ENCODE results near the gene ZNF408. TPM values are rescaled to one million over a fixed set of nuclear protein-coding genes. Genes with fewer than 3 reads are reported as not detected.

Gene ZNF408
- total RNA-seq, 4 donors from 2014 or later = 5.2 to 15.1 (median 13.5) TPM

- Histone ChIP-seq H3K27ac (peak overlapping the region; percentile 86 to 94 (median 90)), H3K4me1 (peaks cover 28 to 60% (median 34%) of the 10 kb centered on the region in 3 donors), H3K4me3 (peak overlapping the region in 1 of 4 donors; percentile 44), H3K9me3 (no peaks in the 10 kb centered on the region), H3K27me3 (no peaks in the 10 kb centered on the region), H3K36me3 (peaks cover 4 to 96% (median 16%) of the 10 kb centered on the region in 3 donors)
- DNase-seq = no peak
- 12 to 43% methylated on average over 3 to 13 of the region's 15 CpGs for WGBS, 2 donors
- intact Hi-C loops (cut with DNase I) = no loop called here
- no peak for TF ChIP-seq POLR2A (IDR thresholded peaks at IDR 0.05)
- TF ChIP-seq, protein P1, sequence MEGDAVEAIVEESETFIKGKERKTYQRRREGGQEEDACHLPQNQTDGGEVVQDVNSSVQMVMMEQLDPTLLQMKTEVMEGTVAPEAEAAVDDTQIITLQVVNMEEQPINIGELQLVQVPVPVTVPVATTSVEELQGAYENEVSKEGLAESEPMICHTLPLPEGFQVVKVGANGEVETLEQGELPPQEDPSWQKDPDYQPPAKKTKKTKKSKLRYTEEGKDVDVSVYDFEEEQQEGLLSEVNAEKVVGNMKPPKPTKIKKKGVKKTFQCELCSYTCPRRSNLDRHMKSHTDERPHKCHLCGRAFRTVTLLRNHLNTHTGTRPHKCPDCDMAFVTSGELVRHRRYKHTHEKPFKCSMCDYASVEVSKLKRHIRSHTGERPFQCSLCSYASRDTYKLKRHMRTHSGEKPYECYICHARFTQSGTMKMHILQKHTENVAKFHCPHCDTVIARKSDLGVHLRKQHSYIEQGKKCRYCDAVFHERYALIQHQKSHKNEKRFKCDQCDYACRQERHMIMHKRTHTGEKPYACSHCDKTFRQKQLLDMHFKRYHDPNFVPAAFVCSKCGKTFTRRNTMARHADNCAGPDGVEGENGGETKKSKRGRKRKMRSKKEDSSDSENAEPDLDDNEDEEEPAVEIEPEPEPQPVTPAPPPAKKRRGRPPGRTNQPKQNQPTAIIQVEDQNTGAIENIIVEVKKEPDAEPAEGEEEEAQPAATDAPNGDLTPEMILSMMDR (IDR thresholded peaks at IDR 0.05) = no peak
These were observed 13.7 kb upstream of the ZNF408 start for GRCh38 chr11:46686886-46687795.

DNA sequence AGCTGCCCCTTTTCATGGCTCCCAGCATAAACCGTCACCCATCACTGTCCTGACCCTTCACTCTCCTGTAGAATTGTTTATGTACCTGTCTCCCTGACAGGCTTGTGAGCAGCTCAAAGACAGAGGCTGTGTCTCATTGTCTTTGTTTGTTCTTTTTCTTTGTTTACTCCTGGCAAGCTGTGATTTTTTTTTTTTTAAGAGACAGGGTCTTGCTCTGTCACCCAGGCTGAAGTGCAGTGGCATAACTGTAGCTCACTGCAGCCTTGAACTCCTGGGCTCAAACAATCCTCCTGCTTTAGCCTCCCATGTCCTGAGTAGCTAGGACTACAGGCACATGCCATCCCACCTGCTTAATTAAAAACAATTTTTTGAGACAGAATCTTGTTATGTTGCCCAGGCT, 10.1 kb upstream of the ZNF408 start:
- intact Hi-C loops (cut with DNase I) = no loop called here
- Histone ChIP-seq H3K27me3 (no peaks in the 10 kb centered on the region), H3K9me3 (no peaks in the 10 kb centered on the region), H3K27ac (no peak overlapping the region), H3K4me3 (no peak overlapping the region), H3K36me3 (peaks cover 13 to 98% (median 20%) of the 10 kb centered on the region in 3 donors), H3K4me1 (peaks cover 27 to 62% (median 37%) of the 10 kb centered on the region in 3 donors)
- TF ChIP-seq, protein P1 (IDR thresholded peaks at IDR 0.05) = no peak
- TF ChIP-seq POLR2A (IDR thresholded peaks at IDR 0.05) = no peak
- 100% methylated on average over 1 of the region's 1 CpG for WGBS, 2 donors
- no peak for DNase-seq

DNA sequence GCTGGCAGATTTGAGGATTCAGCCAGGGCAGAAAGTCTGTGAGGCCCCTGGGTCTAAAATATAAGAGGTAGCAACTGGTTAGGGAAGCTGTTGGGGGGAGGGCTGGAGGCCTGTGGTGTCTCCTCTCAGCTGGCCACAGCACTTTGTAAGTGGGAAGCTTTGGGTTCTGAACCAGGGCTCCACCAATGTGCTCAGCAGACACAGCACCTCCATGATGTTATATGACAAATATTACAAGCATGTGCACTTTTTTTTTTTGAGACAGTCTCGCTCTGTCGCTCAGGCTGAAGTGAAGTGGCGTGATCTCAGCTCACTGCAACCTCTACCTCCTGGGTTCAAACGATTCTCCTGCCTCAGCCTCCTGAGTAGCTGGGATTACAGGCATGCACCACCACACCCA, 8.4 kb upstream of the ZNF408 start:
- peaks cover 27 to 62% (median 36%) of the 10 kb centered on the region in 3 donors for H3K4me1 ChIP-seq
- H3K9me3 ChIP-seq = no peaks in the 10 kb centered on the region
- intact Hi-C loops (cut with DNase I) = no loop called here
- H3K27me3 ChIP-seq = no peaks in the 10 kb centered on the region
- H3K4me3 ChIP-seq = no peak overlapping the region
- no peak for DNase-seq
- TF ChIP-seq POLR2A (IDR thresholded peaks at IDR 0.05) = no peak
- TF ChIP-seq, protein P1 (IDR thresholded peaks at IDR 0.05) = no peak
- H3K27ac ChIP-seq = peak overlapping the region in 2 of 4 donors; percentile 21 to 25
- peaks cover 16 to 98% (median 21%) of the 10 kb centered on the region in 3 donors for H3K36me3 ChIP-seq
- 93% methylated on average over 4 of the region's 4 CpGs for WGBS, 2 donors

DNA sequence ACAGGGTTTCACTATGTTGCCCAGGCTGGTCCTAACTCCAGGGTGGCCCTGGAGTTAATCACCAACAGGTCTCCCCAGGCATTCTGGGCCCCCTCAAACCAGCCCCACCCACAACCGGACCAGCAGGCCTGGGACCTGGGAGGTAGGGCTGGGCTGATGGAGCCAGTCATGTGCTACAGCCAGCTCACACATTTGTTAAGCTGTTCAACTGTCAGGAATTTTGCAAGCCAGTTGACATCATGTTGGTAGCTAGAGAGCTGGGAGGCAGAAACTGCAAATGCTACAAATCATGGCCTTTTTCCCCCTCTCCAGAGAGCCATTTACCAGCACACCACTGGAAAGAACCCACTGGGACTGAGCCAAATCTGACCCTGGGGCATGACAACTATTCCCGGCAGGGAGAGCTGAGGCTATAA, 7.2 kb upstream of the ZNF408 start:
- no peak for DNase-seq
- H3K27ac ChIP-seq = peak overlapping the region; percentile 63 to 91 (median 83)
- H3K36me3 ChIP-seq = peaks cover 16 to 87% (median 21%) of the 10 kb centered on the region in 3 donors
- 40 to 48% methylated on average over 1 to 2 of the region's 2 CpGs for WGBS, 2 donors
- intact Hi-C loops (cut with DNase I) = no loop called here
- TF ChIP-seq, protein P1 (IDR thresholded peaks at IDR 0.05) = no peak
- TF ChIP-seq POLR2A (IDR thresholded peaks at IDR 0.05) = no peak
- H3K4me1 ChIP-seq = peaks cover 26 to 62% (median 38%) of the 10 kb centered on the region in 3 donors
- H3K9me3 ChIP-seq = no peaks in the 10 kb centered on the region
- no peaks in the 10 kb centered on the region for H3K27me3 ChIP-seq
- no peak overlapping the region for H3K4me3 ChIP-seq

DNA sequence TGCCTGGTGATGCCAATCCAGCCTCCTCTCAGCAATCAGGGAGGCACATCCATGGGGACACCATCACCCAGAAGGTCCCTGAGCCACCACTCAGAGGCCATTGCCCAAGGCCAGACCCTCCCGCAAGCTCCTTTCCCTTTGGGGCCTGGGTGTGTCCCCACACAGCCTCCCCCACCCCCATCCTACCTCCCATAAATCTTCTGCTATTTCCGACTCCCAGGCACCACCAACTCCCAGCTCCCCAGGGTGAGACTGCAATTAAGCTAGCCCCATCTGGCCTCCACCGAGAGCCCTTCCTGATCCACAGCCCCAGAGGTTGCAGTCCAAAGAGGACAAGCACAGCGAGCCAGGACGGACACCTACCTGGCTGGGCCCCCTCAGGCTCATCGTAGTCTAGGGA, 6.8 kb upstream of the ZNF408 start:
- intact Hi-C loops (cut with DNase I) = no loop called here
- DNase-seq = no peak
- TF ChIP-seq, protein P1 (IDR thresholded peaks at IDR 0.05) = no peak
- TF ChIP-seq POLR2A (IDR thresholded peaks at IDR 0.05) = no peak
- Histone ChIP-seq H3K4me1 (peaks cover 29 to 62% (median 41%) of the 10 kb centered on the region in 3 donors), H3K9me3 (no peaks in the 10 kb centered on the region), H3K27ac (peak overlapping the region; percentile 63 to 91 (median 83)), H3K27me3 (no peaks in the 10 kb centered on the region), H3K36me3 (peaks cover 16 to 83% (median 21%) of the 10 kb centered on the region in 3 donors), H3K4me3 (no peak overlapping the region)
- WGBS, 2 donors = 67 to 74% methylated on average over 1 to 3 of the region's 6 CpGs

Measured in esophagus squamous epithelium (tissue), 5 donors.